IPS-11a (cell line): Measurements from ENCODE around the gene DCTN2.
"Not testable (repeated sequence)": the region's sequence is repeated elsewhere in the genome, so short reads cannot be mapped to it uniquely, and the experiment has no call there.

ENCODE experiments used
- H3K4me3 ChIP-seq: one replicate; pipeline ENCODE4 v1.5.1; 2013; ENCODE audit warnings: low read depth, low read length, control low read depth

The DCTN2 gene

GRCh38 chr12:57529831-57530230 is 17.2 kb downstream of the DCTN2 start:
- no peak overlapping the region for H3K4me3 ChIP-seq

GRCh38 chr12:57528831-57529555 is 18.0 kb downstream of the DCTN2 start:
- H3K4me3 ChIP-seq: no peak overlapping the region

- H3K4me3 ChIP-seq: no peak overlapping the region
Measured at GRCh38 chr12:57528176-57528575, 18.8 kb downstream of the DCTN2 start.

GRCh38 chr12:57527184-57527583 is 19.8 kb downstream of the DCTN2 start:
- H3K4me3 ChIP-seq: no peak overlapping the region

GRCh38 chr12:57526477-57527126 is 20.4 kb downstream of the DCTN2 start:
- no peak overlapping the region for H3K4me3 ChIP-seq

GRCh38 chr12:57525615-57526383 is 21.2 kb downstream of the DCTN2 start:
- H3K4me3 ChIP-seq: no peak overlapping the region

- H3K4me3 ChIP-seq: no peak overlapping the region
Measured at GRCh38 chr12:57524814-57525614, 22.0 kb downstream of the DCTN2 start.

GRCh38 chr12:57523706-57524614 is 23.0 kb downstream of the DCTN2 start:
- H3K4me3 ChIP-seq: peak overlapping the region; percentile 79

- H3K4me3 ChIP-seq: peak overlapping the region; percentile 79
Measured at GRCh38 chr12:57522887-57523705, 23.9 kb downstream of the DCTN2 start.

- H3K4me3 ChIP-seq: peak within 1 kb of the TSS; percentile 79
Measured at GRCh38 chr12:57522011-57522886, 24.7 kb downstream of the DCTN2 start, which contains the start of gene MBD6. TSS of gene MBD6 (plus strand) at chr12:57522824. CDS start at chr12:57524304, 1,480 bp downstream.

- H3K4me3 ChIP-seq: peak overlapping the region; percentile 56
Measured at GRCh38 chr12:57521525-57522010, 25.4 kb downstream of the DCTN2 start.

GRCh38 chr12:57520053-57520818 is 26.8 kb downstream of the DCTN2 start, which contains the start of gene DDIT3:
TSS of gene DDIT3 (minus strand) at chr12:57520514. CDS start at chr12:57517406, 3,108 bp downstream.
- peak within 1 kb of the TSS; percentile 86 for H3K4me3 ChIP-seq

GRCh38 chr12:57519796-57520052 is 27.3 kb downstream of the DCTN2 start:
- H3K4me3 ChIP-seq: peak overlapping the region; percentile 86

GRCh38 chr12:57518920-57519795 is 27.8 kb downstream of the DCTN2 start:
- H3K4me3 ChIP-seq: peak overlapping the region; percentile 86

- H3K4me3 ChIP-seq: no peak overlapping the region
Measured at GRCh38 chr12:57518176-57518919, 28.6 kb downstream of the DCTN2 start.

- H3K4me3 ChIP-seq: not testable (repeated sequence)
Measured at GRCh38 chr12:57517718-57518117, 29.3 kb downstream of the DCTN2 start.
